Ammon's horn (tissue), 1 donor: ENCODE results near the gene SPOCK1.
"Not testable (repeated sequence)": the region's sequence is repeated elsewhere in the genome, so short reads cannot be mapped to it uniquely, and the experiment has no call there.

ENCODE experiments used
- DNase-seq: peaks from one replicate; pipeline ENCODE4 v3.0.0-alpha.2; 2016; ENCODE audit warnings: low spot score

The SPOCK1 gene

GRCh38 chr5:137263371-137264005 lies 235.6 kb downstream of the SPOCK1 start:
- no peak for DNase-seq

- no peak for DNase-seq
These were observed 236.3 kb downstream of the SPOCK1 start for GRCh38 chr5:137262818-137263217.

GRCh38 chr5:137260820-137261695 lies 238.1 kb downstream of the SPOCK1 start:
- no peak for DNase-seq

- DNase-seq: not testable (repeated sequence)
These were observed 240.0 kb downstream of the SPOCK1 start for GRCh38 chr5:137259115-137259514.

GRCh38 chr5:137254119-137255090 lies 244.7 kb downstream of the SPOCK1 start:
- peak; percentile 85 for DNase-seq

- DNase-seq: peak; percentile 27
These were observed 246.6 kb downstream of the SPOCK1 start for GRCh38 chr5:137252512-137252911.

GRCh38 chr5:137250421-137250820 lies 248.7 kb downstream of the SPOCK1 start:
- DNase-seq: peak; percentile 35

- DNase-seq: no peak
These were observed 250.6 kb downstream of the SPOCK1 start for GRCh38 chr5:137248527-137248926.

- no peak for DNase-seq
These were observed 253.7 kb downstream of the SPOCK1 start for GRCh38 chr5:137245438-137245837.

GRCh38 chr5:137240285-137240684 lies 258.8 kb downstream of the SPOCK1 start:
- no peak for DNase-seq

- no peak for DNase-seq
These were observed 262.1 kb downstream of the SPOCK1 start for GRCh38 chr5:137236849-137237507.

GRCh38 chr5:137236252-137236651 lies 262.9 kb downstream of the SPOCK1 start:
- DNase-seq: no peak

GRCh38 chr5:137234973-137235943 lies 263.9 kb downstream of the SPOCK1 start:
- DNase-seq: no peak

- no peak for DNase-seq
These were observed 265.4 kb downstream of the SPOCK1 start for GRCh38 chr5:137233726-137234125.

GRCh38 chr5:137233304-137233703 lies 265.8 kb downstream of the SPOCK1 start:
- DNase-seq: not testable (repeated sequence)

- no peak for DNase-seq
These were observed 267.6 kb downstream of the SPOCK1 start for GRCh38 chr5:137231540-137231939.

GRCh38 chr5:137228816-137229215 lies 270.3 kb downstream of the SPOCK1 start:
- DNase-seq: no peak

- no peak for DNase-seq
These were observed 273.0 kb downstream of the SPOCK1 start for GRCh38 chr5:137226081-137226480.

- DNase-seq: no peak
These were observed 275.5 kb downstream of the SPOCK1 start for GRCh38 chr5:137223324-137224295.
